Stimulated activated CD8-positive, alpha-beta memory T cell treated with anti-CD3 and anti-CD28 coated beads, Interleukin-4, amount 100 ng/mL, for 24 hours (primary cell): ENCODE results near the gene TMBIM6.
A peak's percentile ranks its signal among the peaks of the same experiment; 100 is the strongest.
"Not testable (repeated sequence)": the region's sequence is repeated elsewhere in the genome, so short reads cannot be mapped to it uniquely, and the experiment has no call there.

Experiments used
- DNase-seq: peaks from one replicate; pipeline ENCODE4 v3.0.0-alpha.2; 2020; ENCODE audit warnings: low read depth

TMBIM6 gene

GRCh38 chr12:49777341-49777740, 36.0 kb downstream of the TMBIM6 start:
- no peak for DNase-seq

DNA sequence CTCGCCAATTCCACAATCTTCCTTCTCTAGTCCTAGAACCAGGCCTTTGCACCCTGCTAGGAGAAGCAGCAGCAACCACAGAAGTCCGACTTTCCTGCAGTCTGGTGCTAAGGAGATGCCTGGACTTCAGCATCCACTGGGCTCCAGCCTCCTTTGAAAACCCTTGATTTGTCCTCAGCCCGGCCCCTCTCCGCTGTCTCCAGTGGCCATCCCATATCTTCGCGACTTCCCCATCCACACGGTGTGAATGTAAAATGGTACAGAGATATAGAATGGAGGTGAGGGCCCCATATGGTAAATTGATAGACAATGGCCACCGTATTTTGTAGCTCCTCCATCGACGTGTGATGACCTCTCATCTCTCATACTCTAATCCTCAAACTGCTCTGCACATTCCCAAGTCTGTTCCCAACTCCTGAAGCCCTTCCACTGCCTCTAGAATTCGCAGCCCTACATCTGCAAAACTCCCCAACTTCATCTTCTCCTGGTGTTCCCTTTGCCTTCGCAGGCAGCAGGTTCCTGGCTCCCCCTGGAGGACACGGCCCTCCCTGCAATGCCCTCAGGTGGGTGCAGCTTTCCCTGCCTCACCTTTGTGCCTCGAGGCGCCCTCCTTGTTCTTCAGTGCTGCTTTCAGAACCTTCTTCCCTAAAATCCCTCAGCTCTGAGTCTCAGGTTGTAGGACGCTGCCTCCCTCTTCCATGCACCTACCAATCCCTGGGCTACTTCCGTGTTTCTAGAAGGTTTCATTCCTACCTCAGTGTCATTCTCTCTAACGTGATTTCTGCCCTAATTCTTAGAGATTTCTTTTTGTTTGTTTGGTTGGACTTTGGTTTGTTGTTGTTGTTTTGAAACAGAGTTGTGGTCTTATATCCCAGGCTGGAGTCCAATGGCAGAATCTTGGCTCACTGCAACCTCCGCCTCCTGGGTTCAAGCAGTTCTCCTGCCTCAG, 36.7 kb downstream of the TMBIM6 start:
- DNase-seq, result peak; percentile 60

- DNase-seq, result no peak
Observed at GRCh38 chr12:49779581-49779980, 38.2 kb downstream of the TMBIM6 start.

DNA sequence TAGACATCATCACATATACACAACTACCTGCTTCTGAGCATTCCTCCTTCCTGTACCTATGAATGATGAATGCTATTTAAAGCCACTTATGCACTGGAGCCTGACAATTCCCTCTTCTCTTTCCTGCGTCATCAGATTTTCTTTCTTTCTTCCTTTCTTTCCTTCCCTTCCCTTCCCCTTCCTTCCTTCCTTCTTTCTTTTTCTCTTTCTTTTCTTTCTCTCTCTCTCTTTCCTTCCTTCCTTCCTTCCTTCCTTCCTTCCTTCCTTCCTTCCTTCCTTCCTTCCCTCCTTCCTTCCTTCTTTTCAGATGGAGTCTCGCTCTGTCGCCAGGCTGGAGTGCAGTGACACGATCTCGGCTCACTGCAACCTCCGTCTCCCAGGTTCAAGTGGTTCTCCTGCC, 39.6 kb downstream of the TMBIM6 start:
- not testable (repeated sequence) for DNase-seq

DNA sequence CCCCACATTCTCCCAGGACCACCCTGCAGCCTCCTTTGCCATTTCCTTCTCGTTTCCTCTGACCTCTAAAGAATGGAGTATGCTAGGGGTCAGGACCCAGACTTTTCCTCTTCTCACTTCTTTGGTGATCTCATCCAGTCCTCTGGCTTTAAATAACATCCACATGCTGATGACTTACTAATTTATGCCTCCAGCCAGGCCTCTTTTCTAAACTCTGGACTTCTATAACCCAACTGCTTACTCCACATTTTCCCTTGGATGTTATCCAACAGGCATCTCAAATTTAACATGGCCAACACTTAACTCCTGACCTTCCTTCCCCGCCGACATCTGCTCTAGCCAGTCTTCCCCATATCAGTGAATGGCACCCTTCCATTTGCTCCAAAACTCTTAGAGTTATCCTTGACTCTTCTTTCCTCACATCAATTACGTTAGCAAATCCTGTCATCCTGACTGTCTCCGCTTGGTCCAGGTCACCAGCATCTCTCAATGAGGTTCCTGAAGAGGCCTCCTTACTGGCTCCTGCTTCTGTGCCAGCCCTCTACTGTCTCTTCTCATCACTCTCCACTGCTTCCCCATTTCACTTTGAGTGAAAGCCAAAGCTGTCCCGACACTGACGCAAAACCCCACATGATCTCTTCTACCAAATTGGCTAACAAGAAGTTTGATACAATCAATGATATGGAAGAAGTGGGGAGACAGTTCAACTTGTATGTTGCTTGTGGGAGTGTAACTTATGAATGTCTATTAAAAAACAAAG, 42.7 kb downstream of the TMBIM6 start:
- no peak for DNase-seq

DNA sequence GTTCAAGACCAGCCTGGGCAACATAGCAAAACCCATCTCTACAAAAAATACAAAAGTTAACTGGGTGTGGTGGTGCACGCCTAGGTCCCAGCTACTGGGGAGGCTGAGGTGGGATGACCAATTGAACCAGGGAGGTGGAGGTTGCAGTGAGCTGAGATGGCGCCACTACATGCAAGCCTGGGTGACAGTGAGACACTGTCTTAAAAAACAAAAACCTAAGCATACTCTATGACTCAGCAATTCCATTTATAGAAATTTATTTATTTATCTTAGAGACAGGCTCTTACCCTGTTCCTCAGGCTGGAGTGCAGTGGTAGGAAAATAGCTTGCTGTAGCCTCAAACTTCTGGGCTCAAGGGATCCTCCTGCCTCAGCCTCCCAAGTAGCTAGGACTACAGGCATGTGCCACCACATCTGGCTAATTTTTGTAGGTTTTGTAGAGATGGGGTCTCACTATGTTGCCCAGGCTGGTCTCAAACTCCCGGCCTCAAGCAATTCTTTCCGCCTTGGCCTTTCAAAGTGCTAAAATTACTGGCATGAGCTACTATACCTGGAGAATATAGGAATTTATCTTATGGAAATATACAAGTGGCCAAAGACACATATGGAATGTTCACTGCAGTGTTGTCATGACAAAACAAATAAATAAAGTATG, 43.5 kb downstream of the TMBIM6 start:
- no peak for DNase-seq

DNA sequence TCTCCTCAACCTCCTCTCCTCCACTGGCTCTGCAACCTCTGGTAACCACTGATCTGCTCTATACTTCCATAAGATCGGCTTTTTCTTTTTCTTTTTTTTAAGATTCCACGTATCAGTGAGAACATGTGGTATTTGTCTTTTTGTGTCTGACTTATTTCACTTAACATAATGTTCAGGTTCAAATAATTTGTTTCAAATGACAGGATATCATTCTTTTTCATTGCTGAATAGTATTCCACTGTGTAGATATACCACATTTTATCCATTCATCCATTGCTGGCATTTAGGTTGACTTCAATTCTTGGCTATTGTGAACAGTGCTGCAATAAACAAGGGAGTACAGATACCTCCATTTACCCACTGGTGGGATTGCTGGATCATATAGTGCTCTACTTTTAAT, 46.3 kb downstream of the TMBIM6 start:
- no peak for DNase-seq

- no peak for DNase-seq
Observed at GRCh38 chr12:49789992-49790391, 48.6 kb downstream of the TMBIM6 start.

- DNase-seq, result no peak
Observed at GRCh38 chr12:49790741-49791555, 49.6 kb downstream of the TMBIM6 start.

GRCh38 chr12:49791700-49792099, 50.3 kb downstream of the TMBIM6 start:
- DNase-seq, result no peak

GRCh38 chr12:49792181-49792970, 51.0 kb downstream of the TMBIM6 start:
- no peak for DNase-seq

DNA sequence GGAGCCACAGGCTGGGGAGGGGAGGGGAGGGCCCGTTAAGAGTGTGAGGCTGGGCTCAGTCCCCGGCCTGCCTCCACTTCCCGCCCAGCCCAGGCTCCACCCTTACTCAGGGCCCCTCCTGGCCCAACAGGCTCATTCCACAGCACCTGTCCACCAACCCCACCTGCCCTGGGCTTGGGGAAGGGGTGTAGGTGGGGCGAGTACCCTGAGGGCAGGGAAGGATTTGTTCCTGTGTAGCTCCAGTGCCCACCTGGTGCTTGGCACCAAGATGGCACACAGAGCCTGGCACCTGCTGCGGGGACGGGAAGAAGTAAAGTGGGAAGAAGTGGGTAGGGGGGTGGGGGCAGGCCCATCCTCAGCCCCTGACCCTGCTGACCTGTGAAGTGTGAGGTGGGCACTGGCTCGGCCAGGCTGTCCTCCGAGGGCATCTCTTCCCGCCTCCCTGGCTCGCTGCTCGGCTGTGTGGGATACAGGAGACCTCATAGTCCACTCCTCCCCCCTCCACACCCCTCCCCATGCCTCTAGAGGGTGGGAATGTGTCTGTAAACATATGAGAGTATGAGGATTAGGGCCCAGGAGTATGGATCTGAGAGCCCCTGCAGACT, 51.7 kb downstream of the TMBIM6 start:
- no peak for DNase-seq

DNA sequence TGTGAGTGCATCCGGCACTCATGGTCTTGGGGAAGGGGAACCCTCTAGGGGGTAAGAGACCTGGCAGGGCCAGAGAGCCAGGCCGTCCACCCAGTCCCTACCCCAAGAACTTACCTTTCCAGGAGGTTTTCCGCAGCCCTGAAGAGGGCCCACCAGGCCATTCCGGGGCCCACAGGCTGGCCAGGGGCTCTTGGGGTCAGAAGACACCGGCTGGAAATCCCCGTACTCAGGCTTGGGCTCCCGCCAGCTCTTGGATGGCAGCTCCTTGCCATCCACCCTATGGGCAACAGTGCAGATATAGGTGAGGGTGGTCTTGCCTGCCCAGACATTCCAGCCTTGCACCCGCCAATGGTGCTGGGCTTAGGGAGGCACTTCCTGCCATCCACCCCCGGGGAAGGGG, 52.3 kb downstream of the TMBIM6 start:
- DNase-seq, result no peak

DNA sequence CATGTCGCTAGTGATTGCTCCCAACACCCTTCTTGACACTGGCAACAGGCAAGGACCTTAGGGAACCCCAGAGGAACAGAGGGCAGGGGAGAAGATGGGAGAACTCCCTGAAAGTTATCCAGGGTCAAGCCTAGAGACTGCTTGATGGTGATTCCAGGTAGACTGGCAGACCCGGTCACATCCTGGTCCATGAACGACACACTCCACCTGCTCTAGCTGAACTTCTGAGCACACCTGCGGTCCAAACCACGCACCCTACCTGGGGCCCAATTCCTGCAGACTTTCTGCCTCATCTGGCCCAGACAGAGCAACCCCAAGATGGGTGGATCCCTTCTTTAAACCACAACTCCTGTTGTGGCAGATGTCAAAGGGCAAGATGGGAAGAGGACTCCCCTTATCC, 52.7 kb downstream of the TMBIM6 start:
- no peak for DNase-seq

GRCh38 chr12:49794811-49795653, 53.7 kb downstream of the TMBIM6 start:
- DNase-seq, result no peak

DNA sequence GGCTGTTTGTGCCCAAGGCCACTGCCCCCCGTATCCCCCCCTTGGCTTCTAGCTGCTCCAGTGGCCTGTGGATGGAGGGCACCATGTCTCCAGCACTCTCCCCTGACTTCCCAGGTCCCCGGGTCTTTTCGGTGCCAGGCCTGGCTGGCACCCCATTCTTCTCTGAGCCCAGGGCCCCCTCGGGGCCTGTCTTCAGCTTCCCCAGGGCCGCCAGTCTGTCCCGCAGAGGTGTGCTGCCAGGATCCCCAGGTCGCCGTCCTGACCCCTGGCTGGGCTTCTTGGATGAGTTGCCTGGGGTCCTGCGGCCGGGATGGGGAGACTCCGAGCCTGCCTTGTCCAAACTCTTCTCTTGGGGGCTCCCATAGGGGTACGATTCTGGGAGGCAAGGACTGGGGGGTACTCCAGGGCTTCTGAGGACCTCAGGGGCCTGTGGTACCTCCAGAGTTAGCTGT, 54.3 kb downstream of the TMBIM6 start:
- DNase-seq, result no peak

DNA sequence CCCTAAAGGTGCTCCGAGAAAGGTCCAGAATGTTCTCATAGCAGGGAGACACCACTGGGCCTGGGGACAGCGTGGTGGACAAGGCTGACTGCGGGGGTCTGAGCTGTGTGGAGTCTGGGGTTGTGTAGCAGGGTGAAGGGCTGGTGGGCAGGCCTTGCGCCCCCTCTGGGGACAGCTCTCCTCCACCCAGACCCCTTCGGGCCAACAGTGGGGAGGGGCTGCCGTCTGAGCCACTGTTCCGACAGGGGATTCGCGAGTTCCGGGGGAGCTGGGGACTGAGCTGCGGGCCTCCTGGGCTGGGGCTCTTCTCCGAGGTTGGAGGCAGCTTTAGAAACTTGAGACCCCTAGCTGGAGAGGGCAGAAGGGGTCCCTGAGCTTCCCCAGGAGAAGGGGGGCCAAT, 54.8 kb downstream of the TMBIM6 start:
- DNase-seq, result no peak

- no peak for DNase-seq
Observed at GRCh38 chr12:49796606-49797448, 55.5 kb downstream of the TMBIM6 start.

- DNase-seq, result no peak
Observed at GRCh38 chr12:49797449-49797776, 56.1 kb downstream of the TMBIM6 start.
